ENCODE results near the gene MYH7.
"Not testable (repeated sequence)": the region's sequence is repeated elsewhere in the genome, so short reads cannot be mapped to it uniquely, and the experiment has no call there.

MYH7 gene

GRCh38 chr14:23406725-23407355, 28.6 kb downstream of the MYH7 start:
- DNase-seq: no peak

- DNase-seq: no peak
Measured at GRCh38 chr14:23406244-23406643, 29.2 kb downstream of the MYH7 start.

- no peak for DNase-seq
Measured at GRCh38 chr14:23405516-23406025, 29.9 kb downstream of the MYH7 start.

GRCh38 chr14:23405096-23405495, 30.4 kb downstream of the MYH7 start:
- DNase-seq: no peak

GRCh38 chr14:23404331-23404900, 31.0 kb downstream of the MYH7 start:
- DNase-seq: no peak

GRCh38 chr14:23403908-23404307, 31.6 kb downstream of the MYH7 start:
- no peak for DNase-seq

GRCh38 chr14:23403139-23403438, 32.4 kb downstream of the MYH7 start:
- no peak for DNase-seq

GRCh38 chr14:23402296-23403138, 32.9 kb downstream of the MYH7 start:
- DNase-seq: no peak

GRCh38 chr14:23401291-23401690, 34.2 kb downstream of the MYH7 start:
- DNase-seq: no peak

- peak; percentile 40 for DNase-seq
Measured at GRCh38 chr14:23400496-23401149, 34.8 kb downstream of the MYH7 start.

GRCh38 chr14:23399591-23399990, 35.9 kb downstream of the MYH7 start:
- DNase-seq: no peak

- DNase-seq: no peak
Measured at GRCh38 chr14:23399136-23399535, 36.3 kb downstream of the MYH7 start.

GRCh38 chr14:23398348-23398747, 37.1 kb downstream of the MYH7 start:
- no peak for DNase-seq

- no peak for DNase-seq
Measured at GRCh38 chr14:23396781-23397407, 38.6 kb downstream of the MYH7 start.

GRCh38 chr14:23396126-23396525, 39.3 kb downstream of the MYH7 start:
- DNase-seq: no peak

- no peak for DNase-seq
Measured at GRCh38 chr14:23392613-23393012, 42.8 kb downstream of the MYH7 start.

- DNase-seq: not testable (repeated sequence)
Measured at GRCh38 chr14:23389871-23390270, 45.6 kb downstream of the MYH7 start.

GRCh38 chr14:23389396-23389795, 46.1 kb downstream of the MYH7 start:
- no peak for DNase-seq

- DNase-seq: no peak
Measured at GRCh38 chr14:23388996-23389395, 46.5 kb downstream of the MYH7 start.

GRCh38 chr14:23387916-23388882, 47.3 kb downstream of the MYH7 start:
- DNase-seq: no peak

GRCh38 chr14:23386999-23387398, 48.5 kb downstream of the MYH7 start:
- no peak for DNase-seq

- not testable (repeated sequence) for DNase-seq
Measured at GRCh38 chr14:23386266-23386657, 49.2 kb downstream of the MYH7 start.

All from hematopoietic multipotent progenitor cell treated with erythropoietin and hydrocortisone succinate and interleukin-3 and kit ligand, for 4 days (in vitro differentiated cells).